ENCODE measurements around the gene CACNA1D. TPM values are rescaled to one million over a fixed set of nuclear protein-coding genes. Genes with fewer than 3 reads are reported as not detected.

The CACNA1D gene
- total and polyA plus RNA-seq, 9 of the 15 experiments (the other 6 are each of a cell fraction or from before 2014, with no cell fraction given): 0.29 TPM; not detected in 8

GRCh38 chr3:53589806-53590205 is 95.4 kb downstream of the CACNA1D start (continued):
- TF ChIP-seq ZNF318 (IDR thresholded peaks at IDR 0.05; ENCODE audit: borderline replicate concordance in 1 of 2, low read depth in 1 of 2): no peak
- no peak for TF ChIP-seq CTCFL (IDR thresholded peaks at IDR 0.05; ENCODE audit: borderline replicate concordance, insufficient read depth, low read depth, low read length, poor library complexity, severe bottlenecking)
- no peak for TF ChIP-seq NKRF (IDR thresholded peaks at IDR 0.05; ENCODE audit: borderline replicate concordance)

Measured in K562 (cell line).